Adrenal gland (tissue), 12 donors: ENCODE data around the gene PPP1R37. TPM values are rescaled to one million over a fixed set of nuclear protein-coding genes. Genes with fewer than 3 reads are reported as not detected.

Source experiments
- DNase-seq, 7 donors: peaks; one replicate each; pipeline ENCODE4 v3.0.0-alpha.2; 2019 to 2020
- H3K27ac ChIP-seq, 5 donors: fragments of 200-600 bp; sonication (generic) in 4 of 5; 1 replicate in 3 of 5; 2 replicates in 2 of 5; pipeline versions ENCODE4 v1.5.1 to v1.8.0; 2016 to 2020; ENCODE audit warnings: mild to moderate bottlenecking in 1 of 5
- H3K27me3 ChIP-seq: fragments of 200-600 bp; 2 replicates; pipeline ENCODE4 v1.8.0; 2021
- H3K36me3 ChIP-seq, 2 donors: fragments of 200-600 bp; replicated peaks in 1 of 2; 1 replicate in 1 of 2; 2 replicates in 1 of 2; pipeline versions ENCODE4 v1.5.1 to v1.8.0; 2018 to 2022
- H3K4me1 ChIP-seq, 2 donors: fragments of 200-600 bp; replicated peaks in 1 of 2; 1 replicate in 1 of 2; 2 replicates in 1 of 2; pipeline versions ENCODE4 v1.5.1 to v1.8.0; 2018 to 2021
- H3K4me3 ChIP-seq, 4 donors: fragments of 200-600 bp; sonication (generic) in 3 of 4; one replicate each; pipeline ENCODE4 v1.5.1; 2016 to 2018
- H3K9me3 ChIP-seq, 3 donors: fragments of 200-600 bp; sonication (generic) in 1 of 3; replicated peaks in 1 of 3; 1 replicate in 2 of 3; 2 replicates in 1 of 3; pipeline versions ENCODE4 v1.5.1 to v1.8.0; 2016 to 2021
- CTCF ChIP-seq, 6 experiments: fragments of 450-650 bp in 4 of 6; fragments of 200-600 bp in 2 of 6; sonication (generic) in 1 of 6; IDR thresholded peaks; 1 replicate in 5 of 6; 2 replicates in 1 of 6; pipeline versions ENCODE4 v1.5.1 to v1.8.0; 2016 to 2021; ENCODE audit warnings: antibody characterized with exemption in 6 of 6, mild to moderate bottlenecking in 2 of 6, moderate library complexity in 1 of 6
- POLR2A ChIP-seq, 2 donors: fragments of 450-650 bp; IDR thresholded peaks; one replicate each; pipeline ENCODE4 v1.6.1; 2017; ENCODE audit warnings: antibody characterized with exemption in 2 of 2, mild to moderate bottlenecking in 2 of 2, moderate library complexity in 1 of 2
- WGBS, 4 donors: extraction: QIAGEN DNeasy Blood & Tissue Kit in 2 of 4; methylation state at CpG; one replicate each; pipeline versions ENCODE4 v1.1.5 to v1.1.7; 2013 to 2017; 5-methylcytosine and 5-hydroxymethylcytosine counted together
- intact Hi-C, 2 donors: fragments of 100-400 bp; cut with DNase I; formaldehyde crosslinking; loops; one replicate each; pipeline versions ENCODE4 v1.14.1 to v1.15.0; 2022 to 2023
- polyA plus RNA-seq, 3 donors: library from polyadenylated mRNA; stranded (reverse); fragments of 200-250 nt in 2 of 3; fragments of 350-450 nt in 1 of 3; fragmentation: Illumina TruSeq in 1 of 3; extraction: RNeasy Lipid Tissue Mini Kit (QIAGEN cat#74804) in 1 of 3; gene quantifications; one replicate each; pipeline ENCODE4 v1.2.3, GENCODE V29; 2013 to 2014
- total RNA-seq, 9 donors: library from RNA; depleted of rRNA in 4 of 9; stranded (reverse); fragments of >200 nt in 4 of 9; fragments of 120-200 nt in 1 of 9; fragmentation: NEBNext Ultra II Directional in 1 of 9; extraction: Animal tissue kit (Norgen Biotek cat#: 25700) in 1 of 9; gene quantifications; one replicate each; pipeline versions ENCODE4 v1.1.0 to v1.2.4, GENCODE V29; 2013 to 2023
- donor health status: healthy with polysubstance abuse.
- donor health status: Bipolar disorder and iron deficiency.
- donor health status: DM: yes; HTN: yes; CAD: no.
- donor health status: DM: no; HTN: no; CAD: no.
- donor health status: DM: no; HTN: no; CAD: no.
- donor health status: DM: yes; HTN: yes; CAD: no.

Gene PPP1R37
- total and polyA plus RNA-seq, 12 donors, result 16.4 to 244 (median 51.8) TPM

GRCh38 chr19:45164577-45165335 lies 71.8 kb downstream of the PPP1R37 start:
- WGBS, 4 donors, result 33 to 64% (median 54%) methylated on average over 3 to 27 of the region's 27 CpGs
- Histone ChIP-seq H3K27me3 (peaks cover 7% of the 10 kb centered on the region), H3K4me3 (no peak overlapping the region), H3K9me3 (no peaks in the 10 kb centered on the region), H3K36me3 (no peaks in the 10 kb centered on the region), H3K27ac (no peak overlapping the region), H3K4me1 (no peaks in the 10 kb centered on the region)
- intact Hi-C loops, result no loop called here
- peak in 4 of 7 donors; percentile 44 to 62 (median 53) for DNase-seq
- TF ChIP-seq CTCF (IDR thresholded peaks at IDR 0.05), result no peak
- no peak for TF ChIP-seq POLR2A (IDR thresholded peaks at IDR 0.05)

DNA sequence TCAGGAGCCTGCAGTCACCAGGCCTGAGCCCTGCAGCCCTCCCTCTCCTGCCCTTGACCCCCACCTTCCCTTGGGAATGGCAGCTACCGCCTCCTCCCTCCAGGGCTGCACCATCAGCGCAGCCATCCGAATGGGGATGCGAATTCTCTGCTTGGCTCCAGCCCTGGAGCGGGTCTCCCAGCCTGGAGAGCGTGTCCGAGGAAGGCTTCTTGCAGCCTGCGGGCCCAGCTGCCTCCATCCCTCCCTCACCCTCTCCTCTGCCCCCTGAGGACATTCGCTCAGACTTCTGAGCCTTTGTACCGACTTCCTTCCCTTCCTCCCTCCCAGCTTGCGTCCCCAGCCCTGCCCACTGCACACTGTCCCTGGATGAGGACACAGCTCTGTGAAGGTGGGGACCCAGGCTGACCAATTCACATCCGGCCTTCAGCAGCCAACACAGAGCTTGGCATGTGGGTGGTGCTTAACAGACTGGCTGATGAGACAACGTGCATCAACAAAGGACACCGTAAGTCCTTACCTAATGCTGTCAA lies 73.8 kb downstream of the PPP1R37 start:
- Histone ChIP-seq H3K4me1 (no peaks in the 10 kb centered on the region), H3K27ac (no peak overlapping the region), H3K9me3 (no peaks in the 10 kb centered on the region), H3K4me3 (no peak overlapping the region), H3K36me3 (no peaks in the 10 kb centered on the region), H3K27me3 (no peaks in the 10 kb centered on the region)
- TF ChIP-seq CTCF (IDR thresholded peaks at IDR 0.05), result no peak
- no peak for TF ChIP-seq POLR2A (IDR thresholded peaks at IDR 0.05)
- peak in 3 of 7 donors; percentile 41 to 73 (median 46) for DNase-seq
- intact Hi-C loops, result no loop called here
- WGBS, 4 donors, result 54 to 67% (median 61%) methylated on average over 12 to 14 of the region's 14 CpGs

DNA sequence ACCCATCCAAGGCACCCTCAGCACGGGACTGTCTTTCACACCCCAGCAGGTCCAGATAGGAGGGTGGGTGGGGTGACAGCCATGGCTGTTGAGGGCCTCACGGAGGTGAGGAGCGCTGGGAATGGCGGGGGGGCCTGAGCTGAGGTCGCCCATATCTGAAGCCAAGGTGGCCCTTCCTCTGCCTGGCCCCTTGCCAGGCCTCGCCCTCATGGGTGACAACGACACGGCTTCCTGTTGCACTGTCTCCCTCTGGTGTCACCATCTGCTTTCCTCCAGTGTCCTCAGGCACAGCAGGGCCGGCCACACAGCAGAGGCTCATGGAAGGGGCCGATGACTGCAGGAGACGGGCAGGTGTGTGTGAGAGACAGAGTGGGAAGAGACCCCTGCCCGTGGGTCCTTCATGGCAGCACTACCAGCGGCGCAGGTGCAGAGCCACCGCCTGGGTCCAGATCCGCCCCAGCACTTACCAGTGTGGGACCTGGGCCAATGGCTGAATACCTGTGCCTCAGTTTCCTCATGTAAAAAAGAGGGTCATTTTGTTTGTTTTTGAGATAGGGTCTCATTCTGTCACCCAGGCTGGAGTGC lies 75.9 kb downstream of the PPP1R37 start:
- WGBS, 4 donors, result 69 to 87% (median 80%) methylated on average over 4 to 16 of the region's 16 CpGs
- Histone ChIP-seq H3K36me3 (no peaks in the 10 kb centered on the region), H3K27ac (no peak overlapping the region), H3K4me1 (no peaks in the 10 kb centered on the region), H3K27me3 (no peaks in the 10 kb centered on the region), H3K9me3 (no peaks in the 10 kb centered on the region), H3K4me3 (no peak overlapping the region)
- no peak for DNase-seq
- no peak for TF ChIP-seq CTCF (IDR thresholded peaks at IDR 0.05)
- no peak for TF ChIP-seq POLR2A (IDR thresholded peaks at IDR 0.05)
- intact Hi-C loops, result no loop called here

DNA sequence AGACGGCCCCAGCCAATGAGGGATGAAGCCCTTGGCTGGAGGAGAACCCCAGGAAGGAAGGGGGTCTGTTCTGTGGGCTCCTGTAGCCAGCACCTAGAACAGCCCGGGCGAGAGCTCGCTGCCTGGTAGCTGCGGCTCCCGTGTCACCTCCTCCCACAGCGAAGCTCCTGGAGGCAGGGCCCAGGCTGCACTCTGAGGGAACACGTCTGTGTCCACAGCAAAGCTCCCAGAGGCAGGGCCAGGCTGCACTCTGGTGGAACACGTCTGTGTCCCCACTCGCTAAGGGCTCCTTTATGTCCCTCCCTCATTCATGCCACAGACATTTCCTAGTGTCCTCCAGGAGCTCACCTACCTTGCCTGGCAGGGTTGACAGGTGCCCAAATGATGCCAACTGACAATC lies 76.6 kb downstream of the PPP1R37 start:
- 84 to 96% (median 93%) methylated on average over 8 to 10 of the region's 10 CpGs for WGBS, 4 donors
- Histone ChIP-seq H3K9me3 (no peaks in the 10 kb centered on the region), H3K27me3 (no peaks in the 10 kb centered on the region), H3K27ac (no peak overlapping the region), H3K4me3 (no peak overlapping the region), H3K36me3 (no peaks in the 10 kb centered on the region), H3K4me1 (no peaks in the 10 kb centered on the region)
- no peak for DNase-seq
- TF ChIP-seq CTCF (IDR thresholded peaks at IDR 0.05), result no peak
- TF ChIP-seq POLR2A (IDR thresholded peaks at IDR 0.05), result no peak
- intact Hi-C loops, result no loop called here
